Gastrocnemius medialis (tissue), 4 donors: ENCODE results near the gene AKR7A3. TPM values are rescaled to one million over a fixed set of nuclear protein-coding genes. Genes with fewer than 3 reads are reported as not detected.
"Not testable (repeated sequence)": the region's sequence is repeated elsewhere in the genome, so short reads cannot be mapped to it uniquely, and the experiment has no call there.

ENCODE experiments used
- ATAC-seq, 2 donors: fragments of 150-250 bp; one replicate each; pipeline ENCODE4 v1.9.1; 2016
- DNase-seq, 2 donors: peaks; one replicate each; pipeline ENCODE4 v3.0.0-alpha.2; 2019
- H3K27ac ChIP-seq, 4 donors: fragments of 200-600 bp; sonication (generic); 1 replicate in 1 of 4; 2 replicates in 3 of 4; pipeline ENCODE4 v1.5.1; 2016 to 2018; ENCODE audit warnings: mild to moderate bottlenecking in 2 of 4, moderate library complexity in 1 of 4
- H3K27me3 ChIP-seq, 3 donors: fragments of 200-600 bp; sonication (generic) in 2 of 3; 1 replicate in 1 of 3; 2 replicates in 2 of 3; pipeline versions ENCODE4 v1.5.1 to v1.6.0; 2016 to 2019; ENCODE audit warnings: mild to moderate bottlenecking in 1 of 3, moderate library complexity in 1 of 3
- H3K36me3 ChIP-seq, 2 donors: fragments of 200-600 bp; sonication (generic) in 1 of 2; one replicate each; pipeline ENCODE4 v1.5.1; 2017 to 2018
- H3K4me1 ChIP-seq, 2 donors: fragments of 200-600 bp; sonication (generic) in 1 of 2; one replicate each; pipeline ENCODE4 v1.5.1; 2016 to 2017; ENCODE audit warnings: mild to moderate bottlenecking in 2 of 2
- H3K4me3 ChIP-seq, 4 donors: fragments of 200-600 bp; sonication (generic) in 3 of 4; 1 replicate in 1 of 4; 2 replicates in 3 of 4; pipeline ENCODE4 v1.5.1; 2016 to 2019; ENCODE audit warnings: mild to moderate bottlenecking in 2 of 4
- H3K9me3 ChIP-seq, 3 donors: fragments of 200-600 bp; sonication (generic) in 2 of 3; 1 replicate in 1 of 3; 2 replicates in 2 of 3; pipeline ENCODE4 v1.5.1; 2016 to 2019
- POLR2A ChIP-seq, 2 donors: fragments of 450-650 bp; IDR thresholded peaks; one replicate each; pipeline ENCODE4 v1.6.1; 2017; ENCODE audit warnings: antibody characterized with exemption in 2 of 2, mild to moderate bottlenecking in 2 of 2, moderate library complexity in 2 of 2
- in situ Hi-C, 4 donors: fragments of 200-750 bp; cut with MboI; loops; one replicate each; pipeline versions ENCODE4 v1.15.0 to v1.8.0; 2017; ENCODE audit warnings: low sequenced_read_pairs in 4 of 4
- intact Hi-C: fragments of 100-400 bp; cut with DNase I; formaldehyde crosslinking; loops from one replicate; pipeline ENCODE4 v1.15.1; 2023; ENCODE audit warnings: low total_unique reads
- total RNA-seq, 4 donors: library from RNA; depleted of rRNA; stranded (reverse); fragments of >200 nt; gene quantifications; one replicate each; pipeline versions ENCODE4 v1.1.0 to v1.2.3, GENCODE V29; 2016
- TF ChIP-seq, protein P1 (sequence below), 5 experiments: fragments of 450-650 bp in 3 of 5; fragments of 200-600 bp in 2 of 5; sonication (generic) in 2 of 5; IDR thresholded peaks in 4 of 5; conservative IDR thresholded peaks in 1 of 5; 1 replicate in 4 of 5; 2 replicates in 1 of 5; pipeline ENCODE4 v1.5.1; 2016 to 2019; ENCODE audit warnings: antibody characterized with exemption in 5 of 5, mild to moderate bottlenecking in 3 of 5, moderate library complexity in 3 of 5

AKR7A3 gene
- total RNA-seq, 4 donors from 2014 or later = 0.17 to 0.61 (median 0.32) TPM

DNA sequence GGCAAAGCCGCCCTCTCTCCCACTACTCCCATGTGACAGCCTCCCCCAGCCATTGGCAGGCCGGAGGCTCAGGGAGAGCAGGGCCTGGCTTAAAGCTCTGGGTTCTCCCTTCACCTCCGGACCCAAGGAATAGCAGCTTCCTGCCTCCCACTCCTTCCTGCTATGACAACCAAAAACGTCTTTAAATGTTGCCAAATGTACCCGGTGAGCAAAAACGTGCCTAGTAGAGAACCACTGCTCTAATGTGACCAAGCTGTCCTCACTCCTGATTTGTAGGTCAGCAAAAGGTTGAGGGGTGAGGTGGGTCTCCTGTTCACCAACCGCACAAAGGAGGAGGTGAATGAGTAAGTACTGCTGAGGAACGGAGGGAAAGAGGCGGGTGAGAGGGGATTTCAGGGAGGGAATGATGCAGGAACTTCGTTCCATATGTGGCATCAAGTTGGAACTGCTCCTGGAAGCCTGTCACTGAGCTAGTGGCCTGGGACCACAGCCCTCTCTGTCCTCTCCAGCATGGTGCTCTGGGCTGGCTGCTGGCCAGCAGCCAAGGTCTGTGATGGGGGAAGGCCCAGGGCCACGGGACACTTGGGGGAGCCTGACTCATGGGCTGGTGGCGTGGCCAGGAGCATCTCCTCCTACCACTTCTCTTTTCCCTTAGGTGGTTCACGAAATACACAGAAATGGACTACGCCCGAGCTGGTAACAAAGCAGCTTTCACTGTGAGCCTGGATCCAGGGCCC lies 31.2 kb downstream of the AKR7A3 start:
- H3K36me3 ChIP-seq = peaks cover 0 to 60% of the 10 kb centered on the region in 2 donors
- DNase-seq = no peak

DNA sequence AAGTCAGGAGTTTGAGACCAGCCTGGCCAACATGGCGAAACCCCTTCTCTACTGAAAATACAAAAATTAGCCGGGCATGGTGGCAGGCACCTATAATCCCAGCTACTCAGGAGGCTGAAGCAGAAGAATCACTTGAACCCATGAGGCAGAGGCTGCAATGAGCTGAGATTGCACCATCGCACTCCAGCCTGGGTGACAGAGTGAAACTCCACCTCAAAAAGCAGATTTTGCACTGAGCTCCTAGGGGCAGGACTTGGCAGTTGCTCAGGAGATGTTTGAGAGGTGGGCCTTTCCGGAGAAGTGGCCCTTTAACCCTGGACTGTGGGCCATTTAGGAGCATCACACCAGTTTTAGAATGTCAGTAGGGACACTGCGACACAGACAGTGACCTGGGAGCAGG lies 32.3 kb downstream of the AKR7A3 start:
- peaks cover 19 to 23% of the 10 kb centered on the region in 2 donors for H3K4me1 ChIP-seq
- peaks cover 0 to 60% of the 10 kb centered on the region in 2 donors for H3K36me3 ChIP-seq
- H3K4me3 ChIP-seq, DNase-seq, H3K9me3 ChIP-seq, H3K27ac ChIP-seq, in situ Hi-C loops, H3K27me3 ChIP-seq, ATAC-seq, intact Hi-C loops: not testable (repeated sequence)

More for the DNA sequence above, 31.2 kb downstream of the AKR7A3 start:
- no peak overlapping the region for H3K27ac ChIP-seq
- in situ Hi-C loops (no loop called here), intact Hi-C loops (no loop called here)
- H3K9me3 ChIP-seq = no peaks in the 10 kb centered on the region
- no peak overlapping the region for H3K4me3 ChIP-seq
- no peak for ATAC-seq
- H3K27me3 ChIP-seq = no peaks in the 10 kb centered on the region
- TF ChIP-seq, protein P1, sequence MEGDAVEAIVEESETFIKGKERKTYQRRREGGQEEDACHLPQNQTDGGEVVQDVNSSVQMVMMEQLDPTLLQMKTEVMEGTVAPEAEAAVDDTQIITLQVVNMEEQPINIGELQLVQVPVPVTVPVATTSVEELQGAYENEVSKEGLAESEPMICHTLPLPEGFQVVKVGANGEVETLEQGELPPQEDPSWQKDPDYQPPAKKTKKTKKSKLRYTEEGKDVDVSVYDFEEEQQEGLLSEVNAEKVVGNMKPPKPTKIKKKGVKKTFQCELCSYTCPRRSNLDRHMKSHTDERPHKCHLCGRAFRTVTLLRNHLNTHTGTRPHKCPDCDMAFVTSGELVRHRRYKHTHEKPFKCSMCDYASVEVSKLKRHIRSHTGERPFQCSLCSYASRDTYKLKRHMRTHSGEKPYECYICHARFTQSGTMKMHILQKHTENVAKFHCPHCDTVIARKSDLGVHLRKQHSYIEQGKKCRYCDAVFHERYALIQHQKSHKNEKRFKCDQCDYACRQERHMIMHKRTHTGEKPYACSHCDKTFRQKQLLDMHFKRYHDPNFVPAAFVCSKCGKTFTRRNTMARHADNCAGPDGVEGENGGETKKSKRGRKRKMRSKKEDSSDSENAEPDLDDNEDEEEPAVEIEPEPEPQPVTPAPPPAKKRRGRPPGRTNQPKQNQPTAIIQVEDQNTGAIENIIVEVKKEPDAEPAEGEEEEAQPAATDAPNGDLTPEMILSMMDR (IDR thresholded peaks at IDR 0.05 in 4 of 5, conservative IDR thresholded peaks at IDR 0.05 in 1 of 5) = no peak
- TF ChIP-seq POLR2A (IDR thresholded peaks at IDR 0.05) = no peak
- peaks cover 16 to 20% of the 10 kb centered on the region in 2 donors for H3K4me1 ChIP-seq

DNA sequence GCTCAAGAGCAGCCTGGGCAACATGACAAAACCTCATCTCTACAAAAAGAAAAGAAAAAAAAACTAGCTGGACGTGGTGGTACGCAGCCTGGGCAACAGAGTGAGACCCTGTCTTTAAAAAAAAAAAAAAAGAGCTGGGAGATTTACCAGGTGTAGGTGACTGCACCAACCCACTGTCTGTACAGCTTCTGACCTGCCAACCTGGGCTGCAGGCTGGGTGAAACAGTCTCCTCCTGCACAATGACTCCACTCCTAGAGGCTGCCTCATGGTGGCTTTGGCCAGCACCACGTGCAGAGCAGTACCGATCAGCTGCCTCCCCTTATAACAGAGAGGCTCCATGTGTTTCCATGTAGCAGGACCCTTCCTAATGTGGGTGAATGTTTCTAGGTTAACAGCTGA lies 33.3 kb downstream of the AKR7A3 start:
- Histone ChIP-seq H3K4me3 (no peak overlapping the region), H3K4me1 (peaks cover 26 to 30% of the 10 kb centered on the region in 2 donors), H3K36me3 (peaks cover 0 to 55% of the 10 kb centered on the region in 2 donors), H3K9me3 (no peaks in the 10 kb centered on the region), H3K27me3 (no peaks in the 10 kb centered on the region), H3K27ac (no peak overlapping the region)
- DNase-seq (no peak), ATAC-seq (no peak)
- intact Hi-C loops = no loop called here
- in situ Hi-C loops = no loop called here
- TF ChIP-seq, protein P1 (IDR thresholded peaks at IDR 0.05 in 4 of 5, conservative IDR thresholded peaks at IDR 0.05 in 1 of 5) = no peak
- no peak for TF ChIP-seq POLR2A (IDR thresholded peaks at IDR 0.05)

DNA sequence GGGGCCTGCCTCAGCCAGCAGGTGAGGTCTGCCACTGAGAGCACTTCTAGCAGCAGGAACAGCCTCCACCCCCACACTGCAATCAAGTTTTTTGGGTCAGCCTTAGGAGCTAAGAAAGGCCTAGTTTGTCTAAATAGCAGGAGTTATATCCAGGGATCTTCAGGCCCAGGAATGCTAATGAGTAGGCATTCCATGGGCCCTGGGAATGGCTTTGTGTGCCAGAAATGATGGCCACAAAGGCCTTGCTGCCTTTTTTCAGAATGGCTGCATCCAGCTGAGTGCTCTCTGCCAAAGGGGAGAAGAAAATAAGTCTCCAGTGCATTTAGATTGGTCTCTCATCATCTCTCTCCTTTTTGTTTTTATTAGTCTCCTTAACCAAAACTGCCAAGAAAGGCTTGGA lies 34.2 kb downstream of the AKR7A3 start:
- TF ChIP-seq POLR2A (IDR thresholded peaks at IDR 0.05) = no peak
- TF ChIP-seq, protein P1 (IDR thresholded peaks at IDR 0.05 in 4 of 5, conservative IDR thresholded peaks at IDR 0.05 in 1 of 5) = no peak
- Histone ChIP-seq H3K27me3 (no peaks in the 10 kb centered on the region), H3K27ac (no peak overlapping the region), H3K4me1 (peaks cover 29 to 32% of the 10 kb centered on the region in 2 donors), H3K9me3 (no peaks in the 10 kb centered on the region), H3K36me3 (peaks cover 0 to 46% of the 10 kb centered on the region in 2 donors), H3K4me3 (no peak overlapping the region)
- ATAC-seq = no peak
- no peak for DNase-seq
- intact Hi-C loops (loop anchor here (5.0 kb wide), 1 partner anchor 58 kb away; the partner anchor contains the start of genes AKR7A2 and SLC66A1), in situ Hi-C loops (no loop called here)

DNA sequence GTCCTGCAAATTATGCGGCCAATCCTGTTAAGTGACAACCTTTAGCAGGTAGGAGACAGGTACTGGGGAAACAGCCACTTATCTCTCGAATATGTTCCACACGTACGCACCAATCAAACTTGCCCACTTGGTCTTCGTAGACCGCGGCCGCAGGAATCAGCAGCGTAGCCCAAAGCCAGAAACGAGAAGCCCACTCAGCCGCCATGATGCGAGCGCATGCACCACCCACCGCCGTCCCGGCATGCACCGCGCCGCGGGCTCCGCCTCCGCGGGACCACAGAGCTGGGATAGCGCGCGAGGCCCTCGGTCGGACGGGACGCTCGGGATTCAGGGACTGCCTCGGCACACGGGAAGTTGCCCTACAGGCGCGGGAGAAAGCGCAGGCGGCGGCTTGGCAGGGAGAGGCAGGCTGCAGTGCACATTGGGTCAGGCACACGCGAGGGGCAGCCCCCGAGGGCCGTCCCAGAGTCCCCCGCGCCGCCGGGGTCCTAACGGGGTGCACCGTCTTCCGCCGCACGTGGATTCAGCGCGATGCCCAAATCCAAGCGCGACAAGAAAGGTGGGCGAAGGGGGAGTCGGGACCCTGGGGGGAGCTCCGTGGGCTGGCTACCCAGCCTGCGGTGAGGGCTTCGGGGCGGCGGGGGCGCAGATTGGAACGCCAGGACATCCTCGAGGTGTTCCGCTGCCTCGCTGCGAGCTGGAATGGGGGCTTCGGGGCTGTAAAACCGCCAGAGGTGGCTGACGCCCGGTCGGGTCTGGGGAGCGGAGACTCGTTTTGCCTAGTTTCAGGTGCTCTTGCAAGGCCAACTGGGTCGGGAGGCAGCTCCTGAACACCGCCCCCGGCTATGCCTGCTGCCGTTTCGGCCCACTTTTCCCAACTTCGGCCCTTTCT lies 37.0 kb downstream of the AKR7A3 start, which contains the start of the genes EMC1 and MRTO4:
Gene EMC1 (minus strand): TSS at position 220 of the 892 bp plus-strand sequence. CDS start 15 bp downstream, at position 205.
Gene MRTO4 (plus strand): TSS at position 501 of the 892 bp plus-strand sequence. CDS start 31 bp downstream, at position 532.
- ATAC-seq (peak; percentile 94), DNase-seq (peak; percentile 55 to 65)
- in situ Hi-C loops = no loop called here
- Histone ChIP-seq H3K9me3 (no peaks in the 10 kb centered on the region), H3K27me3 (no peaks in the 10 kb centered on the region), H3K4me1 (peaks cover 29 to 32% of the 10 kb centered on the region in 2 donors), H3K4me3 (peak within 1 kb of the TSS; percentile 83 to 98 (median 90)), H3K27ac (peak within 1 kb of the TSS; percentile 85 to 97 (median 96)), H3K36me3 (peaks cover 0 to 17% of the 10 kb centered on the region in 2 donors)
- intact Hi-C loops = loop anchor here (5.0 kb wide), 1 partner anchor 61 kb away; the partner anchor contains the start of genes AKR7A2 and SLC66A1
- TF ChIP-seq POLR2A (IDR thresholded peaks at IDR 0.05) = peak; percentile 32 to 46
- TF ChIP-seq, protein P1 (IDR thresholded peaks at IDR 0.05 in 4 of 5, conservative IDR thresholded peaks at IDR 0.05 in 1 of 5) = peak in 1 of 5 experiments; percentile 34
